Epidermal melanocyte (primary cell): ENCODE results near the gene HOXB4.
"Not testable (repeated sequence)": the region's sequence is repeated elsewhere in the genome, so short reads cannot be mapped to it uniquely, and the experiment has no call there.

Experiments
- DNase-seq: peaks from one replicate; pipeline ENCODE4 v3.0.0; 2011; ENCODE audit warnings: low spot score; ENCODE audit not compliant: insufficient read length

Gene HOXB4

DNA sequence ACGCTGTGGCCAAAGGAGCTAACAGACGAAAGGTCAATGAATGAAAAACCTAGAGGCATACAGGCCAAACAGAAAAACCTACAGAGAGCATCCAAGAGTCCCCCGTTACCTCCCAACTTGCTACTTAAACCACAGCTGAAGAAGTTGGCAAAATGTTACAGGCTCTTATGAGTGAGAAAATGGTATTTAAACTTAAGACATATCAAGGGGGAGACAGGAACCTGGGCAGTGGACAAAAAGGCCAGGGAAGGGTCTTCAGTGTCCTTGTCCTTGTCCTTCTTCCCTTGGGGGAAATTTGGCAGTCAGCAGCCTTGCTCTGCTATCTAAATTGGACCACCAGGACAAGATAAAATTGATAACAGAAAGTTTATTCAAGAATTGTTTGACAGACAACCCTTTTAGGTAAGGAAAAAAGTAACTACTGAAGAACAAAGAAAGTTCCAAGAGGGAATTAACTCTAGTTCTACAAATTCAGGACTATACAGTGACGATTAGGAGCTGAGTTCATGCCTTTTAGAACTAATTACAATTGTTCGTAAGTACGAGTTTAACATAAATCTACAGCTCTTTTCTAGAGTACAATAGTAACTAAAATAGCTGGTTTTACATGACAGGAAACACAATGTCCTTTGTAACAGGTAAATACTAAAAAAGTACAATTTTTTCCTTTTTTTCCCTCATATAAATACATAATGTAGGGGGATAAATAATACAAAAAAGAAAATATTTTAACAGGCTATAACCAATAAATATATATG, 29.4 kb downstream of the HOXB4 start:
- DNase-seq = no peak

DNA sequence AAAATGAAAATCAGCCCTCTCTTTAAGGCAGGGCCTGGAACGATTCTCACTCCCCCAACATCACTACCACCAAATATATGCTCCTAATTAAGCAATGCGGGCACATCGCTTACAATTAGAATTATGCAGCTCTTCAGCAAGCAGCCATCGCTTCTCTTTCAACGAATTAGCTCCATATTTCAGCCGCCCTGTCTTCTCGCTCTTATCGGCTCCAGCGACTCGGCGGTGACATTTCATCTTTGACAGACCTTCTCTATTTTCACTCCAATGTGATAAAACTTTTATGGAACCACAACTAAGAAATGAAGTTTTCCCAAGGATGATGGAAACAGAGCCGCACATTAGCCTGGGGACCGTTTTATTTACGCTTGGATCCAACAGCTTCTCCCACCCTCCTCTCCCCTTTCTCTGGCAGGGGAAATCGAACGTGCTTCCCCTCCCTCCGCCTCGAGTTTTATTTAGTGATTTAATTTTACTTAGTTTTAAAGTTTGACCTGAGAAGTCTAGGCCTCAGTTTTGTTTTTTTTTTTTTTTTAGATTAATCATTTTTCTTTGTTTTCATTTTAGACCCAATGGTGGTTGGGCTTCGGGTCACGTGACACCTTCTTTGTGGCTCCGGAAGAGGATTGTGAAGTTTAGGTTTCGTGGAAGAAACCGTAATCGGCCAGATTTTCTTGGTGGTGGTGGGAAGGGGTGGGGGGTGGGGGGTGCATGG, 30.2 kb downstream of the HOXB4 start:
- no peak for DNase-seq

DNA sequence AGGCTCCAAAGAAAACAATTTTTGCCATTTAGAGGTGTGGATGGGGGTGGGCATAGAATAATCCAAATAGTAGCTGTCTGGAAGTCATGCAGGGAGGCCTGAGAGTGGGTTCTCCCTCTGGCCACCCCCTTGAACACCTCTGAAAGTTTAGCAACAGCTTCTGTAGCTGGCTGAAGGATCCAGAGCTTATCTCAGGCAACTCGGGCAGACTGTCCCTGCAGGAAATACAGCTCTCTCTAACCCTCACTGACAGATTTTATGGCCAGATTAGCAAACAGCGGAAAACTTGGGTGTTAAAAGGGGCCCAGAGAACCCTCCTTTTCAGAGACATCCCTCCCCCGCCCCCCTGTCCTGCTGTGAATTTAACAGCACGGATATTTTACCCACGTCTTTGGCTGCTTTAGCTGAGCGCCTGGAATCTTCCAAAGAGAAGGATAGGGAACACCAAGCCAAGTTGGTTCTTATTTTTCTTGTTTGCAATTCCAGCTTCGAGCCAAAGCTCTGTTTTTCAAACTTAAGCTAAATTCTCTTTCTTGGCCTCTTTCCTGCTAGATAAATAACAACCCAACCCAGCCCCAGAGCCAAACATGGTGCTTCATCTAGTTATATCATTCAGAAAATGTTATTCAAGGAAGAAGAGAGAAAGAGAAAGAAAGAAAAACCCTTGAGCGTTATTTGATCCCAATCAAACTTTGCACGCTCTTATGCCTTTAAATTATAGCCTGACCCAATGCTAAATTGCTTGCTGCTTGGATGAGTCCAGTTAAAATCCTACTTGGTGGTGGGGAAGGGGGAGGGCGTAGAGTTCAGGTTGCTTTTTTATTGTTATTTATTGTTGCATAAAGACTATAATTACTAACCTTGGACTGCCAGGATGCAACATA, 31.0 kb downstream of the HOXB4 start:
- no peak for DNase-seq

DNA sequence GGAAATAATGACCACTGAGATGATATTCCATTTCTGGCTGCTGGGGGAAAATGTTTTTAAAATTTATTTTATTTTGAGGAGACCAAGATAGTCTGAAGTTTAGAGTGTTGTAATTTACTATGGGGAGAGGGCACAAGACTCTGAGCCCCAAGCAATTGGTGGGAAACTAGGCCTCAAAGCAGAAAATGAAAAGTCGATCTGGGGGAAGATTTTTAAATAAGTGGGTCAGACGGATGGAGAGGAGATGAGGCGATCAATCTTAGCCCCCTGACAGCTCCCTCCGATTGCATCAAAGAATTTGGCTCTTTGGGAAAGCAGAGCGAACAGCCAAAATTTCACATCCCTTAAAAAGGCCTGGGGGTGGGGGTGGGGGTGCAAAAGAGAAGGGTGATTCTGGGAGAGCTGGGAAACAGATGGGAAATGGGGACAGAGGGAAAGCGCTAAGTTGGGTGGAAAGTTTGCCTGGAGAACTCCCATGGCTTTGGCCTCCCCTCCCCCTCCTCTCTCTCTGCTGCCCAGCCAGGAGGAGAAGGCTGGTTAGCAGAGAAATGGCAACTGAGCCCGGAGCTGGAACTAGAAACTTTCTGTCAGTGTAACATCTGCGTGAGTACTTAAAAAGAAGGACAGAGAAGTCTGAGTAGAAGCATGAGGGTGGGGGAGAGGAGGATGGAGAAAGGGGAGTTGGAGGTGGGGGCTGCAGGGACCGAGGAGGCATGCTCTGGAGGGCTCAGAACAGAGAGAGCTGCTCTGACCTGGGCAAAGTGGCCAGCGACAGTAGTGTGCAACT, 31.8 kb downstream of the HOXB4 start:
- no peak for DNase-seq

DNA sequence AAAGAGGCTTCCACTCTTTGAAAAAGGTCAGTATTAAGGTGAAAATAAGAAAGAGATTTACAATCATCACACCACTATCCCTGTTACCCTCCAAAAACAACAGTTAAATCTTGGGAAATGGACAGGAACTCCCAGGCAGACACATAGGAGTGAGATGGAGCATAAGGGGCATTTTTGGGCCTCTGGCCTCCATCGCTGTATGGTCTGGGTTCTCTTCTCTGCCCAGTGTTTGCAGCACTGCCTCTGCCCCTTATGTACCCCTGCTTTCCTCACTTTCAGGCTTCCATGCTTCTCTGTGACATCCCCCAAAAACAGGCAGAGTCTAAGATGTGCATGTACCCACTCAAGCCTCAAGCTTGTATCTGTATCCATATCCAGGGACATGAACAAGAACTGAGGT, 32.6 kb downstream of the HOXB4 start:
- no peak for DNase-seq

DNA sequence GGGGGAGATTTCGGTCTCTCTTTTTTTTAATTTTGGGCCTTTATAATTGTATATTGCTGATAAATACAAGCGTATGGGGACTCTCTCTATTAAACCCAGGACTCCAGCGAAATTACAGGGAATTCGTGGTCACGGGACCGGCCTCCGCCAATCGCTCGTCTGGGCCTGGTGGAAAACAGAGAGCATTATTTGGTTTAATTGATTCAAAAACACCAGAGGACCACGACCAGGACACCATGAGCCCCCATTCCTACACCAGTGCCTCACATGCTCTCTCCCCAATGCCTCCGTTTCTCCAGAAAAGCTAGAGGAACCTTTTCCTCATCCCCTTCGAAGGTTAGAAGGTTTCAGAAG, 33.2 kb downstream of the HOXB4 start, which contains the start of gene HOXB2:
HOXB2 (minus strand) TSS at position 88 of the 354 bp plus-strand sequence. CDS start 198 bp downstream, outside the sequence.
- peak; percentile 87 for DNase-seq

DNA sequence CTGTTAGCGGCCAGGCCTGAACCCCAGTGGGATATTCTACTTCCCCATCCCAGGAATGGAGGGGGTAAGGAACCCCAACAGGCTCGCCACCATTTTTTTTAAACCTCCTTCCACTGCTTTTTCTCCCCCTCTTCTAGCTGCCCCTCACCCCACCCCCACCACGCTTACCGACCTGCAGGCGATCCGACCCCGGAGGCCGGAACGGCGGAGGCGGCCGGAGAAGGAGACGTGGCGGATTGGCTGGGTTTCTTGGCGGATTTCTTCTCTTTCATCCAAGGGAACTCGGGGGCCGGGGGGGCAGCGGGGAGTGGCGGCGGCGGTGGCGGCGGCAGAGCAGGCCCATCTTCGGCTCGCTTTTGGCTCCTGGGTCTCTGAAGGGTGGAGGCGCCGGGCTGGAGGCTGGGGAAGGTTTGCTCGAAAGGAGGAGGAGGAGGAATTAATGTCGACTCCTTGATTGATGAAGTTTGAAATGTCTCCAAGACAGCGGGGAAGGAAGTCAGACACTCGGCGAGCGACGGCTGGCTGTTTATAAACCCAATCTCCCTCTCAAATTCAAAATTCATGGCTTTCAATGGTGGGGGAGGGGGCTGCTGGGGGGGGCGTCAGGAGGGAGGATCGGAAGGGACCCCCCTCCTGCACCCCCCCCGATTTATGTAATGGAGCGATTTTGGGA, 33.7 kb downstream of the HOXB4 start:
- DNase-seq = no peak

DNA sequence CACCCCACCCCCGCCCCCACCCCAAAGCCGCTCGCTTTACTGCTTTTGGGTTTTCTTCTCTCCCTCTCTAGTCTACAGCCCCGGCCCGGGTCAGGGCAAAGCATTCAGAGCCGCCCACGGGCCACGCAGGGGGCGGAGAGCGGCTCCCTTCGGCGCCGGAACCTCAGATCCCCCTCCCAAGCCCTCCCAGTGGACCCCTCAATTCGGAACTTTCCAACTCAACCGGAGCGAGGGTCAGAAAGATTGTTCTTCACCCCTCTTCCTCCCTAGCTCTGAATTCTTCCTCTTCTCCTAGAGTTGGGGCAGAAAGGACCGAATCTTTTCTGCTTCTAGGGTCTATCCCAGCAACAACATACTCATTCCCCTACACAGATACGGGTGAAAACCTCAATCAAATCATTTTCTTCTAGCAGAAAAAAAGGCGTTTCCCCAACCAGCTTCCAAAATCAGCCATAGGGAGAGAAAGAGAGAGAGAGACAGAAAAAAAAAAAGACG, 34.2 kb downstream of the HOXB4 start:
- no peak for DNase-seq

DNA sequence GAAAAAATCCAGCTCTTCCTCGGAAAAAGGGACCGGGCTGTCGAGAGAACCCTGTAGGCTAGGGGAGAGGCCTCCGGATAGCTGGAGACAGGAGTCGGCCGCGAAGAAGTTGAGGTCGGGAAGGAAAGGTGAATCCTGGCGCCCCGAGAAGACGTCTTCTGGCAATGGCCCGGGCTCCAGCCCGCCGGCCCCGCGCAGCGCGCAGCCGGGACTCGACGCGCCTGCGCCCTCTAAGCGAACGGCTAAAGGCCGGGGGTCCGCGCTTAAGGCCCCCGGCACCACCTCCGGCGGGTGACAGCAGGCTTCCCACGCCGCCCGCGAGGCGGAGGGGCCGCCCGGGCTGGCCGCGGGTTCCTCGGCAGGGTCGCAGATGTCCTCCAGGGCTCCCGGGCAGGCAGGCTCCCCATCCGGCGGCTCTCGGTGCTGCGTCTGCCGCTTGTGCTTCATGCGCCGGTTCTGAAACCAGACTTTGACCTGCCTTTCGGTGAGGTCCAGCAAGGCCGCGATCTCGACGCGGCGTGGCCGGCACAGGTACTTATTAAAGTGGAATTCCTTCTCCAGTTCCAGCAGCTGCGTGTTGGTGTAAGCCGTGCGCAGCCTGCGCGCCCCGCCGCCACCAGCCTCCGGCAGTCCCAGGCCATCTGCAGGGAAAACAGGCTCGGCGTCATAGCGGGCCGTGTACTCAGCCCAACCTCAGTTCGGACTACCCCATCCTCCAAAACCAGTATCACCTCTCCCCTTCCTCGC, 34.9 kb downstream of the HOXB4 start:
- no peak for DNase-seq

DNA sequence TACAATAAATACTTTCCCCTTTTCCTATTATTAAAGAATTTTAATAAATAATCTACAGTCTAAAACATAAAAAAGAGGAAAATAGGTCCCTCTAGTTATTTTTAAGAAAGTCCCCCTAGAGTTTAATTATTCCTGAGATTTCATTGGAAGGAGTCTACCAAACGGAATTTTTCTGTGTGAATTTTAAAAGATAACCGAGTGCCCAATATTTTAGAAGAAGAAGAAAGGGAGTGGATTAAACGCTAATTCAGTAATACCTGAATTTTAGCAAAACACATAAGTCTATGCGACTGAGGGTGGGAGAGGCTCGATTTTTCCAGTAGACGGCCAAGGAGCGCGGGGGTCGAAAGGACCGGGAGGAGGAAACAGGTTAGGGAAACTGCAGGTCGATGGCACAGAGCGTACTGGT, 35.4 kb downstream of the HOXB4 start:
- DNase-seq = no peak

DNA sequence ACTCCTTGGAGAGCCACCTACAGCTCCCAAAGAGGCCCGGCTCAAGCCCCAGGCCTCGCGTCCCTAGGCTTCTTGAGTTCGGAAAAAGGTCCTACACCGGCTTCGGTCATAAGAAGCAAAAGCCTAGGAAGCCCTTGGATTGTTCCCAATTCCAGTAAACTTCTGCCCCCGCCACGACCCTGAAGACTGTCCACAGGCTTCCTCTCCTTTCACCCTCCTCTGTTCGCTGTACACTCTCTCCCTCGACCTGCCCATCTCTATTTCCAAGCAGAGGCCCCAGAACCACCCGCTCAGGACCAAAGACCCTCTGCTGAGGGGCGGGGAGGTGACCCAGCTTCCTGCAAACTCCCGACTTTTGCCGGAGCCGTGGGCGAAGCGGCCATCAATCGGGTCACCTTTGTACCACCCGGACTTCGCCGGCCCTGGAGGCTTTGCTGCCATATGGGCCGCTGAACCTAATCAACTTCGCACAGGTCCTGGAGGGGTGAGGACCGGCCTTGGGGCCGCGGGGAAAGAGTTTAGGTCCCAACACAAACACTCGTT, 36.0 kb downstream of the HOXB4 start:
- DNase-seq = no peak

DNA sequence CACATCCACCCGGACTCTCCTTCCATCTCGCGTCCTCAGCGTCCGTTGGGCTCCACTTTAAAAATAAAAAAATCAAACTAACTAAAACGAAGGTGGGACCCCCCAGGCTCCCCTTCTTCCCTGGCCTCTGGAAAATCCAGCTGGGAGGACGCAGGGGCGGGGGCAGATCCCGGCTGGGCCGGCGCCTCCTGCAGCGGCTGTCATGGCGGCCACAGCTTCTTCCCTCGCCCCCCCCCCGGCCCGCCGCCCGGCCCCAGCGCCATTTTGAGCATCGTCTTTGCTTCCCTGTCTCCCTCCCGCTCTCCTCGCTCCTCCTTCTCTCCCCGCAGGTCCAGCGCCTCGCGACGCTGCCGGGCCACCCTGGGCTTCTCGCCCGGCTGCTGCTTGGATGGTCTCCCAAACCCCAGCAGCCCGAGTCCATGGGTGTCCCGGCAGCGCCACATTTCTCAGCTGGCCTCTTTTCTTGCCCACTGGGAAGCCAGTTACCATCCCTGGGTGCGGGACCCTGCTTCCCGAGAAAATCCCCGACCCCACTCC, 36.5 kb downstream of the HOXB4 start:
- DNase-seq = no peak

DNA sequence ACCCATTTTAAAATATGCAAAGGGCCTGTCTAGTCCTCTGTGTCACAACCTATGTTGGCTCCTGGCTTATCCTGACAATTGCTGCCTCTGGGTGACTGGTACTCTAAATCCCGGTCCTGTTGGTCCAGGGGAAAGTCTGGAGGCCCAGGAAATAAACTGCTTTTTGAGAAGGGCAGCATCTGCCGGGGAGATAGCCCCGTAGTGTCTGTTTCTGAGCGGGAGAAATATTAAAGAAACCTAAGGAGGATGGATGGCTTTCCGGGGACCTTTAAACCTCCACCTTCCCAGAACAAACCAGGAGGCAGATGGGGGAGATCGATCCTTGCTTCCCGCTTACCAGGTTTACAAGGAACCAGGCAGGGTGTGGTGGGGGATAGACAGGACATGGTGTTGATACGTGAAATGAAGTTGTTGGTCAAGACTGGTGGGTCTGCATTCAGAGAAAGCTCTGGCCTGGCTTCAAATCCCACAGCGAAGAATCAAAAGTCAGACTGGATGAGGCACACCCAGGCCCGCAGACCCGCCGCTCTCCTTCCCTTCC, 37.0 kb downstream of the HOXB4 start:
- no peak for DNase-seq

DNA sequence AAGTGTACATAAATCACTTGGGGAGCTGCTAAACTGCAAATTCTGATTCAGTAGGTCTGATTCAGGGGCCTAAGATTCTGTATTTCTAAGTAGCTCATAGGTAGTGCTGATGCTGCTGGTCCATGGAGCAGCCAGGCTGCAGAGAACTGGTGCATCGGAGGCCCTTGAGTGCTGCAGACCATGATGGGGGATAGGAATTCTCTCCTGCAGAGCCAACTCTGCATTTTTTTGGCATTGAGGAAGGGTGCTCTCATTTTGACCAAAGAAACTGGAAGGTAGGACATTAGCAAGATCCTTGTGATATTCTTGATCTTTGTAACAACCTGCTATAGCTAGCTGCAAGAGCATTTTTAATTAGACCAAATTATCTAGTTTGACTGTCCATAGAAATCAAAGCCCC, 37.9 kb downstream of the HOXB4 start:
- DNase-seq = no peak

DNA sequence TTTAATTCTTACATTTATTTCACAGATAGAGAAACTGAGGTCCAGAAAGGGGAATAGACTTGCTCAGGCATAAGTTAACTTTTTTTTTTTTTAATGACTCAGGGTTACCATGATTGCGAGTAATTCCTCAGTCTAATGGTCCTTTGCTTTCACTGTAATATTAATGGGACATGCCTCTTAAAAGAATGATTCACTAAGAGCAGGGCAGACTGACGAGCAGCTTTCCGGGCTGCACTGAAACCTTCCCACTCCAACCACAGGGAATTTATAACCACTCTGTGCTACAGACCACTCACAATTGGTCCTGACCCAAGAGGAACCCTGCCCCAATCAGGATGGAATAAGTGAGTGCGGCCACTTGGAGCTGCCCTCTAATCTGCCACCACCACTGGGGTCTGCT, 39.0 kb downstream of the HOXB4 start:
- no peak for DNase-seq

DNA sequence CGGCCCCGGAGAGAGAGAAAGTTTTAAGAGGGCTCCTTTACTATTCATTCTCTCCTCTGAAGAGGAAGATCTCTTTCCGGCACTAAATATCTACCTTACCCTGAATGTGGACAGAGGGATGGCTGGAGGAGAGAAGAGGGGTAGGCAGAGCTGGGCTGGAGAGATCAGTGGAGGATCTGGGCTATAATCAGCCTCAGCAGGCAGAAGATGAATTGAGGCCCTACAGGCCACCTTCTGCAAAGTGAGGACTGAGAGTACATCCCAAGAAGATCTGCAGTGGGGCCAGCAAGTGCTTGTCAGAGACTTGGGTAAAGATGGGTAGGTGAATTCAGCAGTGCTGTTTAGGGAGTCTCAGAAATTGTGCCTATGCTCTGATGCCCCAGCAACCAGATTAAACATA, 40.8 kb downstream of the HOXB4 start:
- DNase-seq = no peak

DNA sequence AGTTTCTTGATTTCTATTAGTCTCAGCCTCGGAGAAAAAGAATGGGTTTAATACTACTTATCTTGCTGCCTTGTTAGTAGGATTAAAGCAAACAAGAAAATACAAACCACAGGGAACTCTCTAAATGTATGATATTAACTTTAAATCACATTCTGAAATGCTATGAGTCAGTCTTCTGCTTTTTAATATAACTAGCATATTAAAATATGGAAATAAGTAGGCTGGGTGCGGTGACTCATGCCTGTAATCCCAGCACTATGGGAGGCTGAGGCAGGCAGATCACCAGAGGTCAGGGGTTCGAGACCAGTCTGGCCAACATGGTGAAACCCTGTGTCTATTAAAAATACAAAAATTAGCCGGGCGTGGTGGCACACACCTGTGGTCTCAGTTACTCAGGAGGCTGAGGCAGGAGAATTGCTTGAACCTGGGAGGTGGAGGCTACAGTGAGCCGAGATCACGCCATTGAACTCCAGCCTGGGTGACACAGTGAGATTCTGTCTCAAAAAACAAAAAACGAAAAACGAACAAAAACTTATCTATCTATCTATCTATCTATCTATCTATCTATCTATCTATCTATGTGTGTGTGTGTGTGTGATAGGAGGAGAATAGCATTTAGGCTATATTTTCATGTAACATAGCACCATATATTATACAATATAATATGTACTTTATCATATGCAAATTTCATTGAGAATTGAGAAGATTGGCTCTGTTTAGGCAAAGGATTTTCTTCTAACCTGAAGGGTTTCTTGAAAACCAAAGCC, 42.2 kb downstream of the HOXB4 start:
- DNase-seq = not testable (repeated sequence)

DNA sequence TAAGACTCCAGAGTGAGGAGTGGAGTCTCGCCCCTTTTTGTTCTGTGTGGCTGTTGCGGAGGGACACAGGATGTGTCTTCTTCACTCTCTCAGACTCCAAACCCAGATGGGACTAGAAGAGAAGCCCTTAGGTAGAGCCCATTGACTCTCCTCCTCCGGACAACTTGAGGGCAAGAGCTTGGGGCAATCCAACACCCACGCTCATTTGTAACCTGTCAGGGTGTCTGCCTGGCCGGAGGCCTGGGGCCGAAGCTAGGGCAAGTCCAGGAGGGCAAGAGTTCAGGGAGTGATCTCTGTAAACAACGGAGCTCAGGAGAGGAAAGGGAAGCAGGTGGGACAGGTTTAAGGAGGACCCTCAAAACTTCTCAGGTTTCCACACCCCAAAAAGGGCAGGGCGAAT, 45.9 kb downstream of the HOXB4 start:
- DNase-seq = no peak
